Suprapubic skin (tissue), 4 donors: Measurements from ENCODE around the gene C3. TPM values are rescaled to one million over a fixed set of nuclear protein-coding genes. Genes with fewer than 3 reads are reported as not detected.

Experiments
- DNase-seq, 2 donors: peaks; one replicate each; pipeline ENCODE4 v3.0.0-alpha.2; 2019; ENCODE audit warnings: low spot score in 2 of 2
- H3K27ac ChIP-seq: fragments of 200-600 bp; sonication (generic); one replicate; pipeline ENCODE4 v1.5.1; 2019
- H3K27me3 ChIP-seq: fragments of 200-600 bp; sonication (generic); one replicate; pipeline ENCODE4 v1.5.1; 2019
- H3K36me3 ChIP-seq: fragments of 200-600 bp; sonication (generic); one replicate; pipeline ENCODE4 v1.5.1; 2019
- H3K4me1 ChIP-seq: fragments of 200-600 bp; sonication (generic); one replicate; pipeline ENCODE4 v1.5.1; 2019
- H3K4me3 ChIP-seq: fragments of 200-600 bp; sonication (generic); one replicate; pipeline ENCODE4 v1.5.1; 2019; ENCODE audit warnings: mild to moderate bottlenecking
- H3K9me3 ChIP-seq: fragments of 200-600 bp; sonication (generic); one replicate; pipeline ENCODE4 v1.5.1; 2019
- EP300 ChIP-seq: sonication (generic); formaldehyde crosslinking; IDR thresholded peaks from one replicate; pipeline ENCODE4 v1.6.1; 2017; ENCODE audit warnings: antibody characterized with exemption
- POLR2A ChIP-seq, 2 donors: fragments of 450-650 bp; IDR thresholded peaks; one replicate each; pipeline ENCODE4 v1.6.1; 2017; ENCODE audit warnings: antibody characterized with exemption in 2 of 2, mild to moderate bottlenecking in 2 of 2, moderate library complexity in 2 of 2
- POLR2AphosphoS5 ChIP-seq, 3 donors: sonication (generic); formaldehyde crosslinking; IDR thresholded peaks; one replicate each; pipeline ENCODE4 v1.6.1; 2017; ENCODE audit warnings: antibody characterized with exemption in 3 of 3
- WGBS: methylation state at CpG from one replicate; pipeline ENCODE4 v1.1.5; 2018; 5-methylcytosine and 5-hydroxymethylcytosine counted together
- total RNA-seq, 4 donors: library from RNA; depleted of rRNA; stranded (reverse); fragments of >200 nt; gene quantifications; one replicate each; pipeline ENCODE4 v1.1.0, GENCODE V29; 2016
- TF ChIP-seq, protein P1 (sequence below), 2 donors: fragments of 200-600 bp in 1 of 2; fragments of 450-650 bp in 1 of 2; sonication (generic) in 1 of 2; IDR thresholded peaks; one replicate each; pipeline ENCODE4 v1.5.1; 2016 to 2019; ENCODE audit warnings: antibody characterized with exemption in 2 of 2, mild to moderate bottlenecking in 1 of 2, moderate library complexity in 1 of 2

The C3 gene
- total RNA-seq, 4 donors from 2014 or later, result 55.3 to 109 (median 86.8) TPM

DNA sequence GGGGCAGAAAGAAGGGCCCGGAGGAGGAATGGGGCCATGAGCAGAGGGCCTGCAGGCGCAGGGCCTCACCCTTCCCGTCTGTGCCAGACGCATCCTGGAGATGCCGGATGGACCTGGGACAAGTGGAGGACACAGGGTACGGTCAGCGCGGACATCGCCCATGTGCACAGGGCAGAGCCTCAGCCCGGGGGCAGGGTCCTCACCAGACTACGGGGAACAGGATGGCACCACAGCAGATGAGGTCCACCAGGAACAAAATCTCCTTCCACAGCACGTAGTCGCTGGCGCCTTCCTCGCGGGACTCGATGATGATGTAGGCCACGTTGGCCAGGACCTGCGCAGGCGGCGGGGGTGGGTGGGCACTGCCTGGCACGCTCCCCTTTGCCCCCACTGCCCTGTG, 11.4 kb upstream of the C3 start:
- no peaks in the 10 kb centered on the region for H3K9me3 ChIP-seq
- no peak for DNase-seq
- H3K4me3 ChIP-seq, result no peak overlapping the region
- TF ChIP-seq POLR2AphosphoS5 (IDR thresholded peaks at IDR 0.05) (no peak), POLR2A (IDR thresholded peaks at IDR 0.05) (no peak), EP300 (no peak)
- TF ChIP-seq, protein P1, sequence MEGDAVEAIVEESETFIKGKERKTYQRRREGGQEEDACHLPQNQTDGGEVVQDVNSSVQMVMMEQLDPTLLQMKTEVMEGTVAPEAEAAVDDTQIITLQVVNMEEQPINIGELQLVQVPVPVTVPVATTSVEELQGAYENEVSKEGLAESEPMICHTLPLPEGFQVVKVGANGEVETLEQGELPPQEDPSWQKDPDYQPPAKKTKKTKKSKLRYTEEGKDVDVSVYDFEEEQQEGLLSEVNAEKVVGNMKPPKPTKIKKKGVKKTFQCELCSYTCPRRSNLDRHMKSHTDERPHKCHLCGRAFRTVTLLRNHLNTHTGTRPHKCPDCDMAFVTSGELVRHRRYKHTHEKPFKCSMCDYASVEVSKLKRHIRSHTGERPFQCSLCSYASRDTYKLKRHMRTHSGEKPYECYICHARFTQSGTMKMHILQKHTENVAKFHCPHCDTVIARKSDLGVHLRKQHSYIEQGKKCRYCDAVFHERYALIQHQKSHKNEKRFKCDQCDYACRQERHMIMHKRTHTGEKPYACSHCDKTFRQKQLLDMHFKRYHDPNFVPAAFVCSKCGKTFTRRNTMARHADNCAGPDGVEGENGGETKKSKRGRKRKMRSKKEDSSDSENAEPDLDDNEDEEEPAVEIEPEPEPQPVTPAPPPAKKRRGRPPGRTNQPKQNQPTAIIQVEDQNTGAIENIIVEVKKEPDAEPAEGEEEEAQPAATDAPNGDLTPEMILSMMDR (IDR thresholded peaks at IDR 0.05), result no peak
- H3K27ac ChIP-seq, result no peak overlapping the region
- no peaks in the 10 kb centered on the region for H3K27me3 ChIP-seq
- H3K36me3 ChIP-seq, result peaks cover 36% of the 10 kb centered on the region
- peaks cover 8% of the 10 kb centered on the region for H3K4me1 ChIP-seq
- WGBS, result 90% methylated on average over 11 of the region's 22 CpGs

DNA sequence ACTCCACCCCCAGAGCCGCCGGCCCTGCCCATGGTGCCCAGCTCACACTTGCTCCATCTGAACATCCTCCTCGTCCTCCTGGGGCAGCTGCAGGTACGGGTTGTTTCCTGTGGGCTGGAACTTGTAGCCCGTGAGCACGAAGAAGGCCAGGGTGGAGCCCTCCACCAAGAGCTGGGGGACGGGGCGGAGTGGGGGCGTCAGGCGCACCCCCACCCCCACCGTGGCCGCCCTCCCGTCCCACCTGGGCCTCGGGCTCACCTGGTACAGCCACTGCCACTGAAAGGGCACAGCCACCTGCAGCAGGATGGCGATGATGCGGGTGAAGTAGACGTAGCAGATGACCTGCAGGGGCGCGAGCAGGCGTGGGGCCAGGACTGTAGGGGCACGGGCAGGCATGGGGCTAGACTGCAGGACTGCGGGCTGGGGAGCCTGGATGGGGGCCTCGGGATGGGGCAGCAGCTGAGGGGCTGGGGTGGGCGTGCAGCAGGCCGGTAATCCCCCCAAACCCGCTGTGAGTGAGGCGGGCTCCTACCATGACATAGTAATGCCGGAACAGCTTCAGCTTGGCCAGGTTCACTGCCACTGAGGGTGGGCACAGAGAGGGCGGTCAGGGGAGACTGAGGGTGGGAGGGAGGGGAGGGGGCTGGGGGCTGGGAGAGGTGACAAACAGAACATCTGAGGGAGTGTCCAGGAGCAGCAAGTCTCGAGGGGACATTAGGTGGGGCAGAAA, 10.7 kb upstream of the C3 start:
- Histone ChIP-seq H3K4me1 (peaks cover 5% of the 10 kb centered on the region), H3K9me3 (no peaks in the 10 kb centered on the region), H3K4me3 (no peak overlapping the region), H3K36me3 (peaks cover 36% of the 10 kb centered on the region), H3K27me3 (no peaks in the 10 kb centered on the region), H3K27ac (no peak overlapping the region)
- TF ChIP-seq POLR2A (IDR thresholded peaks at IDR 0.05) (no peak), EP300 (no peak), POLR2AphosphoS5 (IDR thresholded peaks at IDR 0.05) (no peak)
- TF ChIP-seq, protein P1 (IDR thresholded peaks at IDR 0.05), result no peak
- DNase-seq, result no peak
- WGBS, result 88% methylated on average over 15 of the region's 30 CpGs

DNA sequence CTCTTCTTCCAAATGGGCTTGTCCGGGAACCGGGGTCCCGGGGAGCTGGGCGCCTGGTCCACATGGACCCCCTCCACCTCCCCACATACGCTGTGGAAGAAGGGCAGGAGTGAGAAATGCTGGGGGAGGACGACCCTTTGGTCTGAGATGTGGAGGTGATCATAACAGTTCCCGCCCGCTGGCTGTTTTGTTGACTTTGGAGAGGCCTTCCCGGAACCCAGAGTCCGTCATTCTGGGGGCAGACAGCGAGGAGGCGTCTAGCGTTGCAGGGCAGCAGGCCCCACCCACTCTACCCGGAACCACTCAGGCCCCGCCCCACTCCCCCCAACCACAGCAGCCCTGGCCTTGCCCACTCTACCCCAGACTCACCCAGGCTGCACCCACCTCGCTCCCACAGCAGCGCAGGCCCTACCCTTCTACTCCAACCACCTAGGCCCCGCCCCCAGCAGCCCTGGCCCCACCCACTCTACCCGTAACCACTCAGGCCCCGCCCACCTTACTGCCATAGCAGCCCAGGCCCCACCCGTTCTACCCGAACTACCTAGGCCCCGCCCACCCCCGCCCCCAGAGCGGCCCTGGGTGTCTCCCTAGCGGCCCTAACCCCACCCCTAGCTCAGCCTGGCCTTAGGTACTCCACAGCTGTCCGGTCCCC, 9.8 kb upstream of the C3 start:
- H3K36me3 ChIP-seq, result peaks cover 36% of the 10 kb centered on the region
- H3K4me1 ChIP-seq, result no peaks in the 10 kb centered on the region
- H3K27ac ChIP-seq, result no peak overlapping the region
- H3K27me3 ChIP-seq, result no peaks in the 10 kb centered on the region
- no peaks in the 10 kb centered on the region for H3K9me3 ChIP-seq
- DNase-seq, result peak in 1 of 2 donors; percentile 72
- TF ChIP-seq, protein P1 (IDR thresholded peaks at IDR 0.05), result no peak
- no peak for TF ChIP-seq POLR2AphosphoS5 (IDR thresholded peaks at IDR 0.05)
- TF ChIP-seq EP300, result no peak
- no peak for TF ChIP-seq POLR2A (IDR thresholded peaks at IDR 0.05)
- H3K4me3 ChIP-seq, result no peak overlapping the region
- WGBS, result 78% methylated on average over 25 of the region's 27 CpGs

DNA sequence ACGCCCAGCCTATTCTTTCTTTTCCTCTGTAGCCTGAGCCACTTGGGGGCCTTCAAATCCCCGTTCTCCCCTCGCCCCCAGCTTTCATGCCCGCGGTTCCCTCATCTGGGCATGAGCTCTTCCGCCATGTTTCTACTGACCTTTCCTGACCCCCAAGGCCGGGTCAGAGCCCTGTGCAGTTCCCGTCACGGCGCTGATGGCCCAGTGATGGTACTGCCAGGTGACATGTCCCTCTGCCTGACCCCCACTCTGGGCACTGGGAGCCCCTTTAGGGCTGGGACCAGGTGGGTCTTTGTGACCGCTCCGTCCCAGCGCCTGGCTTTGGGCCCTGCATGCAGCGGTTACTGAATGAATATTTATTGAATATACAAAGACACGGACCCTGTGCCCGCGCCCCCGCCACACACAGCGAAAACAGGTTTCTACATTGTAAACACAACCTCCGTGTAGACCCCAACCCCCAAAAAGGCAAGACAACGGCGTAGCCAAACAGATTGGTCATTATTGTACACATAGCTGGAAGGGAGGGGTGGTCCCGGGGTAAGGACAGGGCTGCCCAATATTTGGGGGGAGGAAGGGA, 9.2 kb upstream of the C3 start:
- no peaks in the 10 kb centered on the region for H3K9me3 ChIP-seq
- no peaks in the 10 kb centered on the region for H3K27me3 ChIP-seq
- DNase-seq, result no peak
- H3K4me3 ChIP-seq, result no peak overlapping the region
- H3K27ac ChIP-seq, result no peak overlapping the region
- WGBS, result 91% methylated on average over 23 of the region's 23 CpGs
- no peaks in the 10 kb centered on the region for H3K4me1 ChIP-seq
- no peak for TF ChIP-seq POLR2AphosphoS5 (IDR thresholded peaks at IDR 0.05)
- no peak for TF ChIP-seq POLR2A (IDR thresholded peaks at IDR 0.05)
- TF ChIP-seq, protein P1 (IDR thresholded peaks at IDR 0.05), result no peak
- TF ChIP-seq EP300, result no peak
- peaks cover 36% of the 10 kb centered on the region for H3K36me3 ChIP-seq

DNA sequence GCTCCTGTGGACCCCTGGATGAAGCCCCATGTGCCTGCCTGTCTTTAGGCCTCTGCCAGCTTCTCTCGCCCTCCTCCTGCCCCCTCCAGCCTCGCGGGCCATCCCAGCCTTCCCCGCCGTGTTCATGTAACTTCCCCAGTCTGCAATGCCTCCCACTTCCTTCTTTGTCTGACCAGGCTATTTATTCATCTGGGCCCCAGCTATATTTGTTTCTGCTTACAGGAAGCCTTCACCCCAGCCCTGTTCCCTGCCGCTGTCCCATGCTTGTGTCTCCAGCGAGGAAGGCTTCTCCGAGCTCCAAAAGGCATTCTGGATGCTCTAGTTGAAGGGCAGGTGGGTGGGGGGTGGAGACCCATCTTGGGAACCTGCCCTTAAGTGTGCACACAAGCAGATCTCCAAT, 7.9 kb upstream of the C3 start:
- peaks cover 27% of the 10 kb centered on the region for H3K36me3 ChIP-seq
- no peak for DNase-seq
- TF ChIP-seq POLR2AphosphoS5 (IDR thresholded peaks at IDR 0.05), result no peak
- no peak for TF ChIP-seq POLR2A (IDR thresholded peaks at IDR 0.05)
- no peak for TF ChIP-seq EP300
- TF ChIP-seq, protein P1 (IDR thresholded peaks at IDR 0.05), result no peak
- no peaks in the 10 kb centered on the region for H3K27me3 ChIP-seq
- H3K9me3 ChIP-seq, result no peaks in the 10 kb centered on the region
- no peak overlapping the region for H3K27ac ChIP-seq
- 51% methylated on average over 8 of the region's 8 CpGs for WGBS
- no peak overlapping the region for H3K4me3 ChIP-seq
- H3K4me1 ChIP-seq, result peaks cover 6% of the 10 kb centered on the region
